SU-DHL-6 (cell line): ENCODE results near the gene VWC2.

Source experiments
- H2AFZ ChIP-seq: fragments of 200-600 bp; sonication (generic); 2 replicates; pipeline ENCODE4 v1.6.1; 2014; ENCODE audit warnings: low read depth, mild to moderate bottlenecking, moderate library complexity, mixed read lengths, antibody characterized with exemption, low read length; ENCODE audit not compliant: severe bottlenecking
- H3F3A ChIP-seq: fragments of 200-600 bp; shearing (Covaris generic); 2 replicates; pipeline ENCODE4 v1.6.0; 2016; ENCODE audit warnings: antibody characterized with exemption, mild to moderate bottlenecking; ENCODE audit not compliant: insufficient read depth
- H3K27ac ChIP-seq: fragments of 200-600 bp; sonication (generic); 2 replicates; pipeline ENCODE4 v1.5.1; 2016; ENCODE audit warnings: low read depth, mild to moderate bottlenecking, low read length, moderate library complexity, mixed read lengths
- H3K27me3 ChIP-seq: fragments of 200-600 bp; sonication (generic), shearing (Covaris generic); 2 replicates; pipeline ENCODE4 v1.6.0; 2014; ENCODE audit warnings: mild to moderate bottlenecking, low read length
- H3K36me3 ChIP-seq: fragments of 200-600 bp; sonication (generic); 2 replicates; pipeline ENCODE4 v1.6.1; 2014; ENCODE audit warnings: mild to moderate bottlenecking, low read length, mixed read lengths
- H3K4me2 ChIP-seq: fragments of 300-600, 200-600 bp; shearing (Covaris generic), sonication (generic); 2 replicates; pipeline ENCODE4 v1.6.0; 2014; ENCODE audit warnings: low read length, low read depth, mild to moderate bottlenecking; ENCODE audit not compliant: poor library complexity, severe bottlenecking
- H3K4me3 ChIP-seq: fragments of 200-600 bp; sonication (generic); 2 replicates; pipeline ENCODE4 v1.5.1; 2014; ENCODE audit warnings: antibody characterized with exemption, low read length, mild to moderate bottlenecking, mixed read lengths; ENCODE audit not compliant: insufficient read depth, poor library complexity, severe bottlenecking
- H3K79me2 ChIP-seq: fragments of 200-600 bp; sonication (generic); 2 replicates; pipeline ENCODE4 v1.6.1; 2014; ENCODE audit warnings: mild to moderate bottlenecking, low read length, moderate library complexity; ENCODE audit not compliant: insufficient read depth
- H3K9ac ChIP-seq: fragments of 200-600 bp; sonication (generic); 2 replicates; pipeline ENCODE4 v1.7.0; 2014; ENCODE audit warnings: mild to moderate bottlenecking, low read length
- H3K9me2 ChIP-seq: fragments of 200-600 bp; sonication (generic); replicated peaks from 2 replicates; pipeline ENCODE4 v1.6.1; 2014; ENCODE audit warnings: low read length; ENCODE audit not compliant: insufficient read depth
- H3K9me3 ChIP-seq: fragments of 200-600 bp; sonication (generic); 2 replicates; pipeline ENCODE4 v1.6.1; 2014; ENCODE audit warnings: low read length, mixed read lengths; ENCODE audit not compliant: insufficient read depth
- H4K20me1 ChIP-seq: fragments of 200-600 bp; sonication (generic); 2 replicates; pipeline ENCODE4 v1.6.1; 2014; ENCODE audit warnings: low read depth, mild to moderate bottlenecking, antibody characterized with exemption, low read length, moderate library complexity, mixed read lengths
- EZH2phosphoT487 ChIP-seq: fragments of 200-600 bp; sonication (generic), shearing (Covaris generic); conservative IDR thresholded peaks from 2 replicates; pipeline ENCODE4 v1.6.1; 2018; ENCODE audit warnings: mild to moderate bottlenecking, antibody characterized with exemption, low read length, moderate library complexity, mixed read lengths
- TF ChIP-seq, protein P1 (sequence below): fragments of 200-600 bp; sonication (generic); IDR thresholded peaks from one replicate; pipeline ENCODE4 v1.5.1; 2017; ENCODE audit warnings: antibody characterized with exemption, mild to moderate bottlenecking, low read length, moderate library complexity; ENCODE audit not compliant: insufficient read depth, poor library complexity, severe bottlenecking

Gene VWC2

DNA sequence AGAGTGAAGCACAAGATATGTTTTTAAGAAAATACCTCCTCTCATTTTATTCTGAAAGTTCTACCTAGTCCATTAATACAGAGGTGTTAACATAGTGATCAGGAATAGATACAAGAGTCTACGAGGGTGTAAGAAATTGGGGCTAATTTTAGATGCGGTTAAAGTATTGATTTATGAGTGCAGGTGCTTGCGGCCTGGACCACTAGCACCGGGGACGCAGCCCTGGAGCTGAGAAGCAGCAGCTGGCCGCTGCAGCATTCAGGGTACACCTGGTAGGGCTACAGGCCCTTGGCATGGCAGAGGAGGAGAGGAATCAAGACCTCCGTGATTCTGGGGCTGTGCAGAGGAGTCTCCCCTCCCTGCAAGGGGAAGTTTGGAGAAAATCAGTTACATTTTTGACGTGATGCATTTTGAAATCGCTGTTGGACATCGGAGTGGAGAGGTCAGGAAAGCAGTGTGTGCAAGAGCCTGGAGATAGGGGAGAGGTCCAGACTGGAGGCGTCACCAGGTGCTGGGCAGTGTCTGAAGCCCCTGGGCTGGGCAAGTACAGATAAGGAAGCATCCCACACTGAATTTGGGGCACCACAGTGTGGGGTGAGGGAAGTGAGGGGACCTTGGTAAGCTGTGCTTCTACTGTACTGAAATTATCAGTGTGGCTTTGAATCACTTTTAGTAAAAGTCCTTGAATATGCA is 112.3 kb downstream of the VWC2 start:
- no peak overlapping the region for H3K27ac ChIP-seq
- no peaks in the 10 kb centered on the region for H3K79me2 ChIP-seq
- no peaks in the 10 kb centered on the region for H3K9me3 ChIP-seq
- no peaks in the 10 kb centered on the region for H3F3A ChIP-seq
- H2AFZ ChIP-seq = no peak overlapping the region
- H3K4me2 ChIP-seq = no peak overlapping the region
- no peaks in the 10 kb centered on the region for H4K20me1 ChIP-seq
- no peaks in the 10 kb centered on the region for H3K9me2 ChIP-seq
- H3K27me3 ChIP-seq = no peaks in the 10 kb centered on the region; the same call in 1 of the 2 replicates
- no peak overlapping the region for H3K9ac ChIP-seq
- no peaks in the 10 kb centered on the region for H3K36me3 ChIP-seq
- no peak overlapping the region for H3K4me3 ChIP-seq
- TF ChIP-seq, protein P1, sequence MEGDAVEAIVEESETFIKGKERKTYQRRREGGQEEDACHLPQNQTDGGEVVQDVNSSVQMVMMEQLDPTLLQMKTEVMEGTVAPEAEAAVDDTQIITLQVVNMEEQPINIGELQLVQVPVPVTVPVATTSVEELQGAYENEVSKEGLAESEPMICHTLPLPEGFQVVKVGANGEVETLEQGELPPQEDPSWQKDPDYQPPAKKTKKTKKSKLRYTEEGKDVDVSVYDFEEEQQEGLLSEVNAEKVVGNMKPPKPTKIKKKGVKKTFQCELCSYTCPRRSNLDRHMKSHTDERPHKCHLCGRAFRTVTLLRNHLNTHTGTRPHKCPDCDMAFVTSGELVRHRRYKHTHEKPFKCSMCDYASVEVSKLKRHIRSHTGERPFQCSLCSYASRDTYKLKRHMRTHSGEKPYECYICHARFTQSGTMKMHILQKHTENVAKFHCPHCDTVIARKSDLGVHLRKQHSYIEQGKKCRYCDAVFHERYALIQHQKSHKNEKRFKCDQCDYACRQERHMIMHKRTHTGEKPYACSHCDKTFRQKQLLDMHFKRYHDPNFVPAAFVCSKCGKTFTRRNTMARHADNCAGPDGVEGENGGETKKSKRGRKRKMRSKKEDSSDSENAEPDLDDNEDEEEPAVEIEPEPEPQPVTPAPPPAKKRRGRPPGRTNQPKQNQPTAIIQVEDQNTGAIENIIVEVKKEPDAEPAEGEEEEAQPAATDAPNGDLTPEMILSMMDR = no peak
- TF ChIP-seq EZH2phosphoT487 = no peak

DNA sequence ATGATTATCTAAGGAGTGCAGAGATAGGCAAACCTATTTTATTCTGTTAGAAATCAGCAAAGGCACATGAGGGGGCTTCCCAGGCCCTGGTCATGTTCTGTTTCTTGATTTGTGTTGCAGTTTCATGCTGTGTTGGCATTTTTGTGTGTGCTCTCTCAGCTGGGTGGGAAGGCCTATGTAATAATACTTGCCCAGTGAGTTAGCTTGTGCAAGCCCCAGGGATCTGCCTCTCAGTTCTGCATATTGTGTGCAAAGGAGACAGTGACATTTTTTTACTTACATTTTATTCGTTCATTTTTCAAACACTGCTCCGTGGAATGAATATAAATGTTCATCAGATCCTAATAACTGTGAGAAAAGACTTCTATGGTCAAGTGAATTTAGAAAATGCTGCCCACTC is 119.0 kb downstream of the VWC2 start:
- Histone ChIP-seq H3K9ac (no peak overlapping the region), H2AFZ (no peak overlapping the region), H3K4me2 (no peak overlapping the region), H3K9me3 (no peaks in the 10 kb centered on the region), H3K36me3 (no peaks in the 10 kb centered on the region), H3K9me2 (no peaks in the 10 kb centered on the region), H3K4me3 (no peak overlapping the region), H3K79me2 (no peaks in the 10 kb centered on the region), H3K27me3 (no peaks in the 10 kb centered on the region), H3K27ac (no peak overlapping the region), H3F3A (no peaks in the 10 kb centered on the region), H4K20me1 (no peaks in the 10 kb centered on the region)
- TF ChIP-seq, protein P1 = no peak
- TF ChIP-seq EZH2phosphoT487 = no peak

- H3K9ac ChIP-seq = no peak overlapping the region
- H3K27me3 ChIP-seq = no peaks in the 10 kb centered on the region
- H3K9me3 ChIP-seq = no peaks in the 10 kb centered on the region
- no peak overlapping the region for H3K4me2 ChIP-seq
- H3F3A ChIP-seq = no peaks in the 10 kb centered on the region
- no peak overlapping the region for H3K27ac ChIP-seq
- no peaks in the 10 kb centered on the region for H3K79me2 ChIP-seq
- no peaks in the 10 kb centered on the region for H3K9me2 ChIP-seq
- TF ChIP-seq, protein P1 = no peak
- TF ChIP-seq EZH2phosphoT487 = no peak
- no peaks in the 10 kb centered on the region for H3K36me3 ChIP-seq
- H4K20me1 ChIP-seq = no peaks in the 10 kb centered on the region
- H3K4me3 ChIP-seq = no peak overlapping the region
- H2AFZ ChIP-seq = no peak overlapping the region
These were observed 119.7 kb downstream of the VWC2 start for GRCh38 chr7:49893131-49893530.
